ENCODE data around the gene PLA2G4F.

PLA2G4F gene

GRCh38 chr15:42139596-42139995 is 16.8 kb downstream of the PLA2G4F start:
- Histone ChIP-seq H3K4me3 (replicated peaks; ENCODE audit: insufficient read depth, low read length) (no peak overlapping the region), H3K27me3 (ENCODE audit: insufficient read depth, poor library complexity, severe bottlenecking) (no peaks in the 10 kb centered on the region), H3K27ac (replicated peaks) (no peak overlapping the region)
- TF ChIP-seq SPI1 (IDR thresholded peaks at IDR 0.05; ENCODE audit: borderline replicate concordance, low read depth), result no peak
- TF ChIP-seq, protein P1, sequence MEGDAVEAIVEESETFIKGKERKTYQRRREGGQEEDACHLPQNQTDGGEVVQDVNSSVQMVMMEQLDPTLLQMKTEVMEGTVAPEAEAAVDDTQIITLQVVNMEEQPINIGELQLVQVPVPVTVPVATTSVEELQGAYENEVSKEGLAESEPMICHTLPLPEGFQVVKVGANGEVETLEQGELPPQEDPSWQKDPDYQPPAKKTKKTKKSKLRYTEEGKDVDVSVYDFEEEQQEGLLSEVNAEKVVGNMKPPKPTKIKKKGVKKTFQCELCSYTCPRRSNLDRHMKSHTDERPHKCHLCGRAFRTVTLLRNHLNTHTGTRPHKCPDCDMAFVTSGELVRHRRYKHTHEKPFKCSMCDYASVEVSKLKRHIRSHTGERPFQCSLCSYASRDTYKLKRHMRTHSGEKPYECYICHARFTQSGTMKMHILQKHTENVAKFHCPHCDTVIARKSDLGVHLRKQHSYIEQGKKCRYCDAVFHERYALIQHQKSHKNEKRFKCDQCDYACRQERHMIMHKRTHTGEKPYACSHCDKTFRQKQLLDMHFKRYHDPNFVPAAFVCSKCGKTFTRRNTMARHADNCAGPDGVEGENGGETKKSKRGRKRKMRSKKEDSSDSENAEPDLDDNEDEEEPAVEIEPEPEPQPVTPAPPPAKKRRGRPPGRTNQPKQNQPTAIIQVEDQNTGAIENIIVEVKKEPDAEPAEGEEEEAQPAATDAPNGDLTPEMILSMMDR (IDR thresholded peaks at IDR 0.05; ENCODE audit: insufficient read depth, low read length), result no peak
- TF ChIP-seq POLR2AphosphoS5 (IDR thresholded peaks at IDR 0.05; ENCODE audit: low read depth), result no peak
- no peak for TF ChIP-seq REST (IDR thresholded peaks at IDR 0.05; ENCODE audit: insufficient replicate concordance, low read depth)
- DNase-seq (ENCODE audit: low read depth in 1 of 2, low spot score in 1 of 2), result no peak

DNA sequence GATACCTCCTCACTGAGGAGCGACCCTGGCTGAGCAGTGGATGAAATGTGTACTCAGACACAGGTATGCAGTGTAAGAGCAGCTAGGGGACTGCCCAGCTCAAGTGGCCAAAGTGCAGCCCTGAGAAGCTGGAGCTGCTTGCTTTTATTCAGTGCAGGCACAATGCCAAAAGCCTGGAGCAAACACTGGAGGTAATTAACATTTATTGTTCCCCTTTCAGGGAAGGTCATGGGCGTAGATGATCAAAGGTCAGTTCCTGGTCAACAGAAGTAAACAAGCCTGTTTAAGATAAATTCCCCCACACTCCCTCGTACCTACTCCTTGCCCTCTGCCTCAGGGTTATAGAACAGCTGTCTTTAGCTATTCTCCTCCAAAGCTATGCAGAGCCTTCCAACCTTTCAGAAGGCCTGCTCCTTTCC is 17.5 kb downstream of the PLA2G4F start:
- TF ChIP-seq POLR2AphosphoS5 (IDR thresholded peaks at IDR 0.05; ENCODE audit: low read depth), result no peak
- TF ChIP-seq REST (IDR thresholded peaks at IDR 0.05; ENCODE audit: insufficient replicate concordance, low read depth), result no peak
- no peak for TF ChIP-seq SPI1 (IDR thresholded peaks at IDR 0.05; ENCODE audit: borderline replicate concordance, low read depth)
- TF ChIP-seq, protein P1 (IDR thresholded peaks at IDR 0.05; ENCODE audit: insufficient read depth, low read length), result no peak
- no peak for TF ChIP-seq GABPA (IDR thresholded peaks at IDR 0.05; ENCODE audit: low read depth)
- Histone ChIP-seq H3K27me3 (ENCODE audit: insufficient read depth, poor library complexity, severe bottlenecking) (no peaks in the 10 kb centered on the region), H3K27ac (replicated peaks) (no peak overlapping the region), H3K4me3 (replicated peaks; ENCODE audit: insufficient read depth, low read length) (no peak overlapping the region)
- no peak for DNase-seq (ENCODE audit: low read depth in 1 of 2, low spot score in 1 of 2)

GRCh38 chr15:42138411-42138810 is 18.0 kb downstream of the PLA2G4F start:
- no peaks in the 10 kb centered on the region for H3K27me3 ChIP-seq (ENCODE audit: insufficient read depth, poor library complexity, severe bottlenecking)
- DNase-seq (ENCODE audit: low read depth in 1 of 2, low spot score in 1 of 2), result no peak
- H3K27ac ChIP-seq (replicated peaks), result no peak overlapping the region
- no peak overlapping the region for H3K4me3 ChIP-seq (replicated peaks; ENCODE audit: insufficient read depth, low read length)
- TF ChIP-seq, protein P1 (IDR thresholded peaks at IDR 0.05; ENCODE audit: insufficient read depth, low read length), result no peak
- no peak for TF ChIP-seq POLR2AphosphoS5 (IDR thresholded peaks at IDR 0.05; ENCODE audit: low read depth)
- TF ChIP-seq GABPA (IDR thresholded peaks at IDR 0.05; ENCODE audit: low read depth), result no peak
- no peak for TF ChIP-seq REST (IDR thresholded peaks at IDR 0.05; ENCODE audit: insufficient replicate concordance, low read depth)
- TF ChIP-seq SPI1 (IDR thresholded peaks at IDR 0.05; ENCODE audit: borderline replicate concordance, low read depth), result no peak

Measured in HL-60 (cell line).